ENCODE measurements around the gene PIGH. TPM values are rescaled to one million over a fixed set of nuclear protein-coding genes. Genes with fewer than 3 reads are reported as not detected.

The PIGH gene
- total RNA-seq, 2 donors from 2014 or later = 4.5 to 7.5 TPM

DNA sequence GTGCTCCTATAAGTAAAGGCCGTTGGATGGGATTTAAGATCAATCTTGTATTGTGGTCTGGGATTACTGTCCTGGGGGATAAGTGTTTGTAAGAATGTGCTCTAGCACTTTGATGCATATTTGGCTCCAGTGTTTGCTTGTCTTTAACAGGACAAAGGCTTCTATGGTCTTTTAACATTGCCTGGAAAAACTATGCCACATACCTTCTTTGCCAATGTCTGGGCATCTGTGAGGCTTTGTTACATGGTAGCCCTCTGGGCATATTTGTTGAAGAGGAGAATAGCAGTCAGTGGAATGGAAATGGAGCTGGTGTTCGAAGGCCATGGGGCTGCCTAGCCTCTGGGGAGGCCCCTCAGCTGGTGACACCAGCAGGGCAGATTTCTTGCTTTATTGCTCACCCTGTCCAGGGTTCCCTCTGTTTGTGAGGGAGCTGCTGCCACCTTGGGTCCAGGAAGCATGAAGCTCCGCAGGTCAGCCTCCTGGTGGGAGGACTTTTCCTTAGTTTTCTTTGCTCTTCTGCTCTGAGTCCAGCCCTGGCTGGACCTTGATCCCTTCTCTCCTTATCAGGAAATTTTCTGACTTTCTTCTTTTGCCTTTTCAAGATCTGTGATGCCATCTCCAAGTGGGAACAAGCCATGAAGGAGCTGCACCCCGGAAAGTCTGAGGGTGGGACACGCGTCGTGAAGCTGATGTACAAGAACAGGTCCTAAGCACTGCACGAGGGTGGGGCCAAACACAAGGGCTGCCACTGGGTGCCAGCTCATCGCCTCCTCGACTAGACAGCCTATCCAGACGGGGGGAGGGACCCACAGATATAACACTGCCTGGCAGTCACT is 19.5 kb downstream of the PIGH start:
- Mint-ChIP-seq H3K27ac (no peak overlapping the region), H3K27me3 (ENCODE audit: insufficient read depth) (no peaks in the 10 kb centered on the region), H3K4me3 (no peak overlapping the region), H3K9me3 (no peaks in the 10 kb centered on the region), H3K36me3 (ENCODE audit: low read depth) (peaks cover 37% of the 10 kb centered on the region), H3K4me1 (no peaks in the 10 kb centered on the region)
- Histone ChIP-seq H3K9me3 (ENCODE audit: control insufficient read depth, low read length) (no peaks in the 10 kb centered on the region), H3K36me3 (ENCODE audit: control insufficient read depth, insufficient read depth, low read length) (peaks cover 12% of the 10 kb centered on the region), H3K9ac (ENCODE audit: extremely low read depth, low read length, poor library complexity, severe bottlenecking) (no peak overlapping the region), H3K4me3 (ENCODE audit: low read length) (no peak overlapping the region), H3K27ac (ENCODE audit: low read depth, low read length) (no peak overlapping the region), H3K27me3 (ENCODE audit: control insufficient read depth, insufficient read depth, low read length, poor library complexity, severe bottlenecking) (no peaks in the 10 kb centered on the region), H3K4me1 (ENCODE audit: control insufficient read depth, insufficient read depth, low read length) (no peaks in the 10 kb centered on the region)
- DNase-seq = peak; percentile 35
- WGBS, 2 experiments (ENCODE audit: insufficient coverage in 1 of 2, insufficient read length in 1 of 2) = 92 to 97% methylated on average over 8 to 11 of the region's 11 CpGs
- TF ChIP-seq, protein P1, sequence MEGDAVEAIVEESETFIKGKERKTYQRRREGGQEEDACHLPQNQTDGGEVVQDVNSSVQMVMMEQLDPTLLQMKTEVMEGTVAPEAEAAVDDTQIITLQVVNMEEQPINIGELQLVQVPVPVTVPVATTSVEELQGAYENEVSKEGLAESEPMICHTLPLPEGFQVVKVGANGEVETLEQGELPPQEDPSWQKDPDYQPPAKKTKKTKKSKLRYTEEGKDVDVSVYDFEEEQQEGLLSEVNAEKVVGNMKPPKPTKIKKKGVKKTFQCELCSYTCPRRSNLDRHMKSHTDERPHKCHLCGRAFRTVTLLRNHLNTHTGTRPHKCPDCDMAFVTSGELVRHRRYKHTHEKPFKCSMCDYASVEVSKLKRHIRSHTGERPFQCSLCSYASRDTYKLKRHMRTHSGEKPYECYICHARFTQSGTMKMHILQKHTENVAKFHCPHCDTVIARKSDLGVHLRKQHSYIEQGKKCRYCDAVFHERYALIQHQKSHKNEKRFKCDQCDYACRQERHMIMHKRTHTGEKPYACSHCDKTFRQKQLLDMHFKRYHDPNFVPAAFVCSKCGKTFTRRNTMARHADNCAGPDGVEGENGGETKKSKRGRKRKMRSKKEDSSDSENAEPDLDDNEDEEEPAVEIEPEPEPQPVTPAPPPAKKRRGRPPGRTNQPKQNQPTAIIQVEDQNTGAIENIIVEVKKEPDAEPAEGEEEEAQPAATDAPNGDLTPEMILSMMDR (conservative IDR thresholded peaks at IDR 0.05) = peak; percentile 28

DNA sequence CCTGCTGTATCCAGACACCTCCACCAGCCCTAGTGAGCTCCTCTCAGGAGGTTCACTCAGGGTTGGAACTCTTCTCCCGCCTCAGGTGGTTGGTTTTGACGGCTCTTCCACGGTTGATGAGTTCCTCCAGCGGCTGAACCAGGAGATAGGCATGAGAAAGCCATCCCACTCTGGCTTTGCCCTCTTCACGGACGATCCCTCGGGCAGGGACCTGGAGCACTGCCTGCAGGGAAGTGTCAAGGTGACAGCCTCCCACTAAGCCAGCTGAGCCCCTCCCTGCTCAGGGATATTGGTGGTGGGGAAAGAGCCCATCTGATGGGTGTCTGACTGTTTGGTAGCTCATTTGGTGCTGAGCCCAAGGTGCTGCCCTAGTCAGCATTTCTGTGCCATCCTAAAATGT is 20.4 kb downstream of the PIGH start:
- H3K4me1 Mint-ChIP-seq = no peaks in the 10 kb centered on the region
- H3K36me3 Mint-ChIP-seq (ENCODE audit: low read depth) = peaks cover 41% of the 10 kb centered on the region

DNA sequence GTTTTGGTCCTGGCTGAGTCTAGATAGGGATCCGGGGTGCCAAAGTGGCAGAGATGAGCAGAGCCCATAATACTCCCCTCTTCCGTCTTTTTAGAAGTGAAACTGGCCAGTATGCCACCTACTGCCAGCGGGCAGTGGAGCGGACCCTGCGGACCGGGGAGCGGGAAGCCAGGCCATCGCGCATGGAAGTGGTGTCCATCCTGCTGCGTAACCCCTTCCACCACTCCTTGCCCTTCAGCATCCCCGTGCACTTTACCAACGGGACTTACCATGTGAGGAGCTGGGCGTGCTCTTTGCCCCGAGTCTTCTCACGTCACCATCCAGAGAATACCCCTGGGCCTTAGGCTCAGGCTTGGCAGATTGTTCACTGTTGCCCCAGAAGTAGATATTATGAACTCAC is 21.0 kb downstream of the PIGH start:
- Mint-ChIP-seq H3K4me1 (no peaks in the 10 kb centered on the region), H3K9me3 (no peaks in the 10 kb centered on the region), H3K27ac (no peak overlapping the region), H3K27me3 (ENCODE audit: insufficient read depth) (no peaks in the 10 kb centered on the region), H3K36me3 (ENCODE audit: low read depth) (peaks cover 41% of the 10 kb centered on the region), H3K4me3 (no peak overlapping the region)
- no peaks in the 10 kb centered on the region for H3K4me1 ChIP-seq (ENCODE audit: control insufficient read depth, insufficient read depth, low read length)
- TF ChIP-seq, protein P1 (conservative IDR thresholded peaks at IDR 0.05) = no peak
- H3K27me3 ChIP-seq (ENCODE audit: control insufficient read depth, insufficient read depth, low read length, poor library complexity, severe bottlenecking) = no peaks in the 10 kb centered on the region
- no peak for DNase-seq
- H3K27ac ChIP-seq (ENCODE audit: low read depth, low read length) = no peak overlapping the region
- H3K9ac ChIP-seq (ENCODE audit: extremely low read depth, low read length, poor library complexity, severe bottlenecking) = no peak overlapping the region
- no peak overlapping the region for H3K4me3 ChIP-seq (ENCODE audit: low read length)
- no peaks in the 10 kb centered on the region for H3K9me3 ChIP-seq (ENCODE audit: control insufficient read depth, low read length)
- 78 to 86% methylated on average over 15 of the region's 15 CpGs for WGBS, 2 experiments (ENCODE audit: insufficient coverage in 1 of 2, insufficient read length in 1 of 2)
- H3K36me3 ChIP-seq (ENCODE audit: control insufficient read depth, insufficient read depth, low read length) = peaks cover 6% of the 10 kb centered on the region

More for the DNA sequence above, 20.4 kb downstream of the PIGH start:
- no peaks in the 10 kb centered on the region for H3K4me1 ChIP-seq (ENCODE audit: control insufficient read depth, insufficient read depth, low read length)
- 95 to 100% methylated on average over 3 to 7 of the region's 7 CpGs for WGBS, 2 experiments (ENCODE audit: insufficient coverage in 1 of 2, insufficient read length in 1 of 2)
- peaks cover 6% of the 10 kb centered on the region for H3K36me3 ChIP-seq (ENCODE audit: control insufficient read depth, insufficient read depth, low read length)
- Mint-ChIP-seq H3K9me3 (no peaks in the 10 kb centered on the region), H3K4me3 (no peak overlapping the region), H3K27ac (no peak overlapping the region), H3K27me3 (ENCODE audit: insufficient read depth) (no peaks in the 10 kb centered on the region)
- no peaks in the 10 kb centered on the region for H3K9me3 ChIP-seq (ENCODE audit: control insufficient read depth, low read length)
- no peak overlapping the region for H3K27ac ChIP-seq (ENCODE audit: low read depth, low read length)
- no peaks in the 10 kb centered on the region for H3K27me3 ChIP-seq (ENCODE audit: control insufficient read depth, insufficient read depth, low read length, poor library complexity, severe bottlenecking)
- no peak overlapping the region for H3K9ac ChIP-seq (ENCODE audit: extremely low read depth, low read length, poor library complexity, severe bottlenecking)
- TF ChIP-seq, protein P1 (conservative IDR thresholded peaks at IDR 0.05) = no peak
- no peak for DNase-seq
- no peak overlapping the region for H3K4me3 ChIP-seq (ENCODE audit: low read length)
